Stimulated activated CD4-positive, alpha-beta T cell treated with anti-CD3 and anti-CD28 coated beads, Interleukin-15, amount 100 ng/mL, for 24 hours (primary cell): ENCODE results near the gene NSUN5.
"Not testable (repeated sequence)": the region's sequence is repeated elsewhere in the genome, so short reads cannot be mapped to it uniquely, and the experiment has no call there.

ENCODE experiments used
- DNase-seq: peaks from one replicate; pipeline ENCODE4 v3.0.0-alpha.2; 2020

The NSUN5 gene

DNA sequence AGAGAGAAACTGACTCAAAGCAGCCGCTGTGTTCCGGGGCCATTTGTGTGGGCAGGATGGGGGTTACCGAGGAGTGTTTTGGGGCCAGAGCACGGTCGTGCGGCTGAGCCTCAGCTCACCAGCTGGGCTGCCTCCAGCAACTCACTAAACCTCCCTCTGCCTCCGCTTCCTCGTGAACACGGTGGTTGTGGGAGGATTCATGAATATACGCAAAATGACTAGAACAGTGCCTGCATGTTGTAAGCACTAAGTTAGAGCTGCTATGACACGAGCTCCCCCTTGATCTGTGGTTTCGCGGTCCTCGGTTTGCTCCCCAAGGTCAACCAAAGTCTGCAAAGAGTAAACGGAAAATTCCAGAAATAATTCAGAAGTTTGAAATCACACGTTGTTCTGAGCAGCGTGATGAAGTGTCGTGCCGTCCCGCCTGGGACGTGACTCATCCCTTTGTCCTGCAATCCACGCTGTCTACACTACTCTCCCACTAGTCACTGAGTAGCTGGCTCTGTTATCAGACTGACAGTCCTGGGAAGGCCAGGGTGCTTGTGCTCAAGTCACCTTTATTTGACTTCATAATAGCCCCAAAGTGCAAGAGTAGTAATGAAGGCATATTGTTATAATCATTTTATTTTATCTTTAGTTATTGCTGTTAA, 41.8 kb downstream of the NSUN5 start:
- not testable (repeated sequence) for DNase-seq

DNA sequence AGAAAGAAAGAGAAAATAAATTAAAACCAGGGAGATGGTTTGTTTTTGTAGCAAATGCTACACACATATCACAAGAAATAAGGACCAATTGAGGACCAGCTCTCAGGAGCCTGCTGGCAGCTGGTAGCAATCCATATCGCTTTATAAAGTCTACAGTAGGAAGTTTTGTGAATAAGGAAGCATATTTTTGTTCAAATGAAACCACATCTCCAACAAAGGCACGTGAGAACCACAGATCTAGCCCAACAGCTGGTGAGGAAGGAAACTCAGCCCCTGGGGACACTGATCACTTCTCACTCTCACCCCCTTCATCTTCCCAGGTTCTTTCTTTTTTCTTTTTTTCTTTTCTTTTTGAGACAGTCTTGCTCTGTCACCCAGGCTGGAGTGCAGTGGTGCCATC, 46.2 kb downstream of the NSUN5 start:
- not testable (repeated sequence) for DNase-seq
